Ascending aorta (tissue), 2 donors: Measurements from ENCODE around the gene XYLT1. TPM values are rescaled to one million over a fixed set of nuclear protein-coding genes. Genes with fewer than 3 reads are reported as not detected.

ENCODE experiments used
- DNase-seq, 2 donors: peaks; one replicate each; pipeline ENCODE4 v3.0.0-alpha.2; 2019; ENCODE audit warnings: low spot score in 2 of 2
- H3K27ac ChIP-seq, 2 donors: fragments of 200-600 bp; sonication (generic); one replicate each; pipeline ENCODE4 v1.5.1; 2016 to 2017; ENCODE audit warnings: mild to moderate bottlenecking in 1 of 2
- H3K27me3 ChIP-seq: fragments of 200-600 bp; sonication (generic); one replicate; pipeline ENCODE4 v1.5.1; 2017
- H3K36me3 ChIP-seq, 2 donors: fragments of 200-600 bp; sonication (generic); one replicate each; pipeline ENCODE4 v1.5.1; 2016
- H3K4me1 ChIP-seq, 2 donors: fragments of 200-600 bp; sonication (generic); one replicate each; pipeline ENCODE4 v1.5.1; 2016 to 2017; ENCODE audit warnings: mild to moderate bottlenecking in 1 of 2
- H3K4me3 ChIP-seq, 2 donors: fragments of 200-600 bp; sonication (generic); one replicate each; pipeline ENCODE4 v1.5.1; 2016 to 2017; ENCODE audit warnings: mild to moderate bottlenecking in 1 of 2
- H3K9me3 ChIP-seq, 2 donors: fragments of 200-600 bp; sonication (generic); one replicate each; pipeline ENCODE4 v1.5.1; 2016
- intact Hi-C: fragments of 100-400 bp; cut with DNase I; formaldehyde crosslinking; loops from one replicate; pipeline ENCODE4 v1.15.1; 2023
- total RNA-seq: library from RNA; depleted of rRNA; stranded (reverse); fragments of >200 nt; gene quantifications from one replicate; pipeline ENCODE4 v1.1.0, GENCODE V29; 2016
- TF ChIP-seq, protein P1 (sequence below), 3 experiments: fragments of 200-600 bp in 2 of 3; fragments of 450-650 bp in 1 of 3; sonication (generic) in 2 of 3; IDR thresholded peaks; one replicate each; pipeline ENCODE4 v1.5.1; 2016 to 2019; ENCODE audit warnings: antibody characterized with exemption in 3 of 3, mild to moderate bottlenecking in 1 of 3, moderate library complexity in 1 of 3

XYLT1 gene
- total RNA-seq, 1 donor from 2014 or later, result 6.7 TPM

DNA sequence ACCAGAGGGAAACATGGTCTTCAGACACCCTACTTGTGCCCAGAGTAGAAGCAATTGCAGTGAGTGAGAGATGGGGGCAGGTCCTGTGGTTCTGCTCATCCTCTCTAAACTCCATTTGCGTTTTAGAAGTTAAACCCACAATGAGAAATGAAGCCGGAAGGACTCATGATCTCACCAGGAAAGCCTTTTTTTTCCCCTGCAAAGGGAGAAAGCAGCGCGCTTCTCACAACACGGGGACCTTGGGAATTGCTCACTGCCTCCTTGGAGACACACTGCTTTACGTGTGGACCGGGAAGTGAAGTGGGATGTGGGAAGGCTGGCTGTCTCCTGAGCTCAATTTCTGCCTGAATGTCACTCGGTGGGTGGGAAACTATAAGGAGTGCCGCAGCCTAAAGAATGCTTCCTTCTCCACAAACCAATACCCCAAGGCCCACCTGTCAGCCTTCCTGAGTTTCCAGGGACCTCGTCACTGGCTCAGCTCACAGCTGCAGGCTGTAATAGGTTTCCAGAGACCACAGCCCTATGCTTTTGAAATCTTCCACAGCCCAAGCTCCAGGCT lies 365.4 kb downstream of the XYLT1 start:
- H3K27ac ChIP-seq, result no peak overlapping the region
- TF ChIP-seq, protein P1, sequence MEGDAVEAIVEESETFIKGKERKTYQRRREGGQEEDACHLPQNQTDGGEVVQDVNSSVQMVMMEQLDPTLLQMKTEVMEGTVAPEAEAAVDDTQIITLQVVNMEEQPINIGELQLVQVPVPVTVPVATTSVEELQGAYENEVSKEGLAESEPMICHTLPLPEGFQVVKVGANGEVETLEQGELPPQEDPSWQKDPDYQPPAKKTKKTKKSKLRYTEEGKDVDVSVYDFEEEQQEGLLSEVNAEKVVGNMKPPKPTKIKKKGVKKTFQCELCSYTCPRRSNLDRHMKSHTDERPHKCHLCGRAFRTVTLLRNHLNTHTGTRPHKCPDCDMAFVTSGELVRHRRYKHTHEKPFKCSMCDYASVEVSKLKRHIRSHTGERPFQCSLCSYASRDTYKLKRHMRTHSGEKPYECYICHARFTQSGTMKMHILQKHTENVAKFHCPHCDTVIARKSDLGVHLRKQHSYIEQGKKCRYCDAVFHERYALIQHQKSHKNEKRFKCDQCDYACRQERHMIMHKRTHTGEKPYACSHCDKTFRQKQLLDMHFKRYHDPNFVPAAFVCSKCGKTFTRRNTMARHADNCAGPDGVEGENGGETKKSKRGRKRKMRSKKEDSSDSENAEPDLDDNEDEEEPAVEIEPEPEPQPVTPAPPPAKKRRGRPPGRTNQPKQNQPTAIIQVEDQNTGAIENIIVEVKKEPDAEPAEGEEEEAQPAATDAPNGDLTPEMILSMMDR (IDR thresholded peaks at IDR 0.05), result no peak
- H3K4me3 ChIP-seq, result no peak overlapping the region
- H3K9me3 ChIP-seq, result no peaks in the 10 kb centered on the region
- no peak for DNase-seq
- intact Hi-C loops, result no loop called here
- no peaks in the 10 kb centered on the region for H3K4me1 ChIP-seq
- no peaks in the 10 kb centered on the region for H3K36me3 ChIP-seq
- no peaks in the 10 kb centered on the region for H3K27me3 ChIP-seq

- H3K4me1 ChIP-seq, result no peaks in the 10 kb centered on the region
- no peak overlapping the region for H3K4me3 ChIP-seq
- no peaks in the 10 kb centered on the region for H3K27me3 ChIP-seq
- TF ChIP-seq, protein P1 (IDR thresholded peaks at IDR 0.05), result no peak
- H3K36me3 ChIP-seq, result no peaks in the 10 kb centered on the region
- H3K27ac ChIP-seq, result no peak overlapping the region
- no peaks in the 10 kb centered on the region for H3K9me3 ChIP-seq
- no peak for DNase-seq
- intact Hi-C loops, result no loop called here
Measured at GRCh38 chr16:17104654-17105053, 366.1 kb downstream of the XYLT1 start.

DNA sequence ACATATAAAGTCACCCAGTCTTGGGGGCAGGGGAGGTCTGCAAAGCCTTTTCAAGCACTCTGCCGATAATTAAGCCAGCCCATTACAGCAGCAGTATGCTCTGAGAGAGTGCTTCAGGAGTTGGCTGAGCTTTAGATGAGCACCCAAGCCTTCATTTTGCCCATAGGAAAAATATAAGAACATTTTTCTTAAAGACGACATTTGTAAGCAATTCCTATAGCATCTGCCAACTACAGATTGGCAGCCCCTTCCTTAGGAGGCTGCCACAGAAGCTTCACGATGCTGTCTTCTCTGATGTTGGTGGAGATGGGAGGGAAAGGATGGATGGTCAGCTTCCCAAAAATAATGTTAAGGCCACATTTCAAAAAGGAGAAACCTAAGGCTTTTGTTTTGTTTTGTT lies 367.5 kb downstream of the XYLT1 start:
- Histone ChIP-seq H3K9me3 (no peaks in the 10 kb centered on the region), H3K4me3 (no peak overlapping the region), H3K36me3 (no peaks in the 10 kb centered on the region), H3K4me1 (no peaks in the 10 kb centered on the region), H3K27ac (no peak overlapping the region), H3K27me3 (no peaks in the 10 kb centered on the region)
- intact Hi-C loops, result no loop called here
- TF ChIP-seq, protein P1 (IDR thresholded peaks at IDR 0.05), result no peak
- no peak for DNase-seq

DNA sequence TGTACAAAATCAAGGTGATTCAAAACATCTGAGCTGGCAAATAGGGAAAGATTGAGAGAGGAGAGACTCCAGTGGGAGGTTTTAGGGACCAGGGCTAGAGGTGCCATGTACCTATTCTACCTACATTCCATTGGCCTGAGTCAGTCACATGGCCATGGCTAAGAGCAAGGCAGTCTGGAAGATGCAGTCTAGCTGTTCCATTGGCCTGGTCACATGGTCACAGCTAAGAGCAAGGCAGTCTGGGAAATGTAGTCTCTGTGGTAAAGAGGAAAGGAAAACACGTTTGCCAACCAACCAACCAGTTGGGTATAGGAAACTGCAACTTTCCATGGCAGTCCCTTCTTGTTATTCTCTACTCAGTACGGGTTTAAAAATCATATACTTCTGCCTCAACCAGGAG lies 369.1 kb downstream of the XYLT1 start:
- Histone ChIP-seq H3K27me3 (no peaks in the 10 kb centered on the region), H3K4me3 (no peak overlapping the region), H3K36me3 (no peaks in the 10 kb centered on the region), H3K4me1 (no peaks in the 10 kb centered on the region), H3K9me3 (no peaks in the 10 kb centered on the region), H3K27ac (no peak overlapping the region)
- intact Hi-C loops, result no loop called here
- no peak for DNase-seq
- TF ChIP-seq, protein P1 (IDR thresholded peaks at IDR 0.05), result no peak

DNA sequence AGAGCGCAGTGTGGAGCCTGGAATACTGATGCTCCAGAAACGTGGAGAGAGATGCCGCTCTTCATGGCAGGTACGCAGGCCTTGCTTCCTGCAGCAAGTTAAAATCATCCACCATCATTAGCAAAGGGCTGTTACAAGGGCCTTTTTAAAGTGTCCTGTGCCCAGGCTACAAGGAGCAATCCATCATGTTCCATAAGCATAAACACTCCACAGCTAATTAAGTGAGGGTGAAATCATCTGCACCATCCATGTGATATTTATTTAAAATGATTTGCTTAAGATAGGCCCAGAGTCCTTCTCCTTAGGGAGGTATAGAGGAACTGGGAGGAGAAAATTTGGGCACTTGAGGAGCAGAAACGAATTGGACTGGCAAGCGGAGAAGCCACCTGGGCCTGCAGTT lies 372.1 kb downstream of the XYLT1 start:
- H3K4me3 ChIP-seq, result no peak overlapping the region
- H3K27me3 ChIP-seq, result no peaks in the 10 kb centered on the region
- H3K4me1 ChIP-seq, result no peaks in the 10 kb centered on the region
- H3K36me3 ChIP-seq, result no peaks in the 10 kb centered on the region
- H3K9me3 ChIP-seq, result no peaks in the 10 kb centered on the region
- TF ChIP-seq, protein P1 (IDR thresholded peaks at IDR 0.05), result no peak
- intact Hi-C loops, result no loop called here
- DNase-seq, result no peak
- H3K27ac ChIP-seq, result no peak overlapping the region

DNA sequence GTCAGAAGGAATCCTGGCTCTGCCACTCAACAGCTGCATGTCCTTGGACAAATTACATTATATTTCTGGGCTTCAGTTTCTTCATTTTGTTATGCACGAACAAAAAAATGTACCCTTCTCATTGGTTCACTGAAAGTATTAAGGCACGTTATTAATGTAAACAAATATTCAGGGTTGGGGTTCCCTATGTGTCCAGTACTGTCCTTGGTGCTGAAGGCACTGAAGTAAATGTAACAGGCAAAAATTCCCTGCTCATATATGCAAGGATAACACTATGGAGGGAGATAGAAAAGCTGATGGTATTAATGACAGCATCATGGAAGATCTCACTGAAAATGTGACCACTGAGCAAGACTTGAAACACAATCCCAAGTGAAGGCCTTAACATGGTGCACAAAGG lies 386.6 kb downstream of the XYLT1 start:
- no peak for DNase-seq
- H3K27ac ChIP-seq, result no peak overlapping the region
- no peaks in the 10 kb centered on the region for H3K4me1 ChIP-seq
- H3K36me3 ChIP-seq, result no peaks in the 10 kb centered on the region
- H3K4me3 ChIP-seq, result no peak overlapping the region
- TF ChIP-seq, protein P1 (IDR thresholded peaks at IDR 0.05), result no peak
- intact Hi-C loops, result no loop called here
- no peaks in the 10 kb centered on the region for H3K9me3 ChIP-seq
- H3K27me3 ChIP-seq, result no peaks in the 10 kb centered on the region
